Renal cortical epithelial cell (primary cell): ENCODE data around the gene PELI3. TPM values are rescaled to one million over a fixed set of nuclear protein-coding genes. Genes with fewer than 3 reads are reported as not detected.
"Not testable (repeated sequence)": the region's sequence is repeated elsewhere in the genome, so short reads cannot be mapped to it uniquely, and the experiment has no call there.

Source experiments
- DNase-seq: peaks from one replicate; pipeline ENCODE4 v3.0.0-alpha.2; 2011; ENCODE audit warnings: low read depth
- total RNA-seq: library from RNA; depleted of rRNA; stranded (reverse); fragments of >200 nt; gene quantifications from 2 replicates; pipeline ENCODE4 v1.2.3, GENCODE V29; 2014

Gene PELI3
- total RNA-seq, 1 donor from 2014 or later, result 6.7 TPM

DNA sequence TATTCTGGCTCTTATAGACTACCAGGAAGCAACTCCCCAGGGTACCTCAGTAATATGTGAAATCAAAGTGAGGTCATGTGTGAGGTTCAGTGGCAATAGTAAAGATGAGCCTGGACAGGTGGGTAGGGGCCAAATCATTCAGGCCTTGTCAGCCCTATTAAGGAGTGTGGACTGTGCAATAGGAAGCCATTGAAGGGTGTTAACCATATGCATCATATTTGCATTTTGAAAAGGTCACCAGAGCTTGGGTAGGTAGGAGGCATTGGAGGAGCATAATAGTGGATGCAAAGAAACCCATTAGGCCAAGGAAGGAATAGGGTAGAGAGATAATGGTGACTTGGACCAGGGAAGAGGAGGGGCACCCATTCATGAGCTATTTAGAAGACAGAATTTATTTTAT, 19.7 kb upstream of the PELI3 start:
- no peak for DNase-seq

DNA sequence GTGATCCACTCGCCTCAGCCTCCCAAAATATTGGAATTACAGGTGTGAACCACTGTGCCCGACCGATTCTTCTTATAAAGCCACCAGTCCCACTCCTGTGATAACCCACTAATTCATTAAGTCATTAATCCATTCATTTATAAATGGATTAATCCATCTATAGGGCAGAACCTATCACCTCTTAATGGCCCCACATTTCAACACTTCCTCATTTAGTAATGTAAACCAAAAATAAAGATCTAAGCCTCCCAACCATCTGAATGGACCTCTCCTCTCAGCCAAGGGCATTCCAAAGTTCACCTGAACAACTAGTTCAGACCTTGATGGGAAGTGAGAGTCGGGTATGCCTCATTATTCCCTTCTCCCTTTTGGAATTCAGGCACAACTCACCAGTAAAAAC, 18.2 kb upstream of the PELI3 start:
- no peak for DNase-seq

DNA sequence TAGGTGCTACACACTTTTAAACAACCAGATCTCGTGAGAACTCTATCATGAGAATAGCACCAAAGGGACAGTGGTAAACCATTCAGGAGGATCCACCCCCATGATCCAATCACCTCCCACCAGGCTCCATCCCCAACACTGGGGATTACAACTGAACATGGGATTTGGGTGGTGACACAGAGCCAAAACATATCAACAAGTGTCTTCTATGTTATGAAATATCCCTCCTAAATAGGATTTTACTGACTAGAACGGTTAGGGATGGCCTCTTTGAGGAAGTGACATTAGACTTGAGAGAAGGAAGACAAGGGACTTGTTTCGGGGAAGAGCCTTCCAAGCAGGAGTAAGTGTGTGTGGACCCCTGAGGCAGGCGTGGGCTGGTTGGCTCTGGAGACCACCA, 16.1 kb upstream of the PELI3 start:
- DNase-seq, result no peak

DNA sequence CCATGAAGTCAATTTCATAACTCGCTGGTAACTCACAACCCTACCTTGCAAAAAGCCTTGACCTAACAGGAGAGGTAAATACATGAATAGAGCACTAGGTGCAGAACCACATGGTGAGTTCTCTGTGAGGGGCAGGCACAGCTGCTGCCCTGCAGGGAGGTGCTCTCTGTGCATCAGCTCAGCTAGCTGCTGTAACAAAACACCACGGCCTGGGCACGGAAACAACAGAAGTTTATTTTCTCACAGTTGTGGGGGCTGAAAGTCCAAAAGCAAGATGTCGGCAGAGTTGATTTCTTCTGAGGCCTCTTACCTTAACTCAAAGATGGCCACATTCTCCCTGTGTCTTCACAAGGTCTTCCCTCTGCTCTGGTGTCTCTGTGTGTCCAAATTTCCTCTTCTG, 15.0 kb upstream of the PELI3 start:
- DNase-seq, result no peak

- DNase-seq, result peak; percentile 48
Measured at GRCh38 chr11:66454247-66454646, 12.5 kb upstream of the PELI3 start.

- DNase-seq, result no peak
Measured at GRCh38 chr11:66454828-66455227, 11.9 kb upstream of the PELI3 start.

DNA sequence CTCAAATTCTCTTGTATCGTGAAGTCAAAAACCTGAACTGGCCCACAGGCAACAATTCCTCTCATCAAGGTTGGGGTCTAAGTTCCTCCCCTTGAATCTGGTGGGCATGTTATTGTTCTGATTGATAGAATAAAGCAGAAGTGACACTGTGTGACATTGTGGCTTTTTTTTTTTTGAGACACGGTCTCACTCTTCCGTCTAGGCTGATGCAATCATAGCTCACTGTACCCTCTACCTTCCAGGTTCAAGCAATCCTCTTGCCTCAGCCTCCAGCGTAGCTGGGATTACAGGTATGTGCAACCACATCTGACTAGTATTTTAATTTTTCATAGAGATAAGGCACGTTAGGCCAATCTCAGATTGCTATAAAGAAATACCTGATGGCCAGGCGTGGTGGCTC, 8.9 kb upstream of the PELI3 start:
- no peak for DNase-seq

- DNase-seq, result no peak
Measured at GRCh38 chr11:66459138-66459778, 7.4 kb upstream of the PELI3 start.

DNA sequence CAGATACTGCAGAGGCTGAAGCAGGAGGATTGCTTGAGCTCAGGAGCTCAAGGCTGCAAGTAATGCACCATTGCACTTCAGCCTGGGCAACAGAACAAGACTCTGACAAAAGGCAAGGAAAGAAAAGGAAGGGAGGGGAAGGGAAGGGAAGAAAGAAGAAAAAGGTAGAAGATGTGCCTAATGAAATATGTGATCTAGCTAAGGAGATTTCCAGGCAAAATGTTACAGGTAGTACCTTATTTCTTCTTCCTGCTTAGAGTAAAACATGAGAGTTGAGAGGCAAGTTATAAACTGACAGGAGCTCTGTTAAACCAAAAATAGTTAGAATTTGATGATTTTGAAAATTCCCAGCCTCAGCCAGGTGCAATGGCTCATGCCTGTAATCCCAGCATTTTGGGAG, 4.7 kb upstream of the PELI3 start:
- no peak for DNase-seq

- no peak for DNase-seq
Measured at GRCh38 chr11:66462911-66463310, 3.8 kb upstream of the PELI3 start.

- DNase-seq, result not testable (repeated sequence)
Measured at GRCh38 chr11:66464116-66464515, 2.6 kb upstream of the PELI3 start.

DNA sequence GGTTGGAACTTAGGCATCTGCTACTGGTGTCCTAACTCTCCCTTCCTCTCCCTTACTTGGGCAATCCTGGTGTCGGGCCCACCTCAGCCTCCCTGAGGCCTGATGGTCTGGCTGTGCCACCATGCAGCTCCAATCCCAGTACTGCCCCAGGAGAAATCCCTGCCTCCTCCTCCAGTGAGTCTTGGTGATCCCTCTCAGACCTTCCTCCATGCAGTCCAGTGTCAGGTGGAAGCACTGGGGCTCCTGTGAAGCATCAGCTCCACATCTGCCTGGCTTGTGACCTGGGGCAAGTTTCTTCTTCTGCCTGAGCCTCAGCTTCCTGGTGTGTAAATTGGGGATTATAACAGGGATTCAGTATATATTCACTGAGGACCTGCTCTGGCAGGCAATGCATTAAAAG, 1.8 kb upstream of the PELI3 start:
- no peak for DNase-seq

DNA sequence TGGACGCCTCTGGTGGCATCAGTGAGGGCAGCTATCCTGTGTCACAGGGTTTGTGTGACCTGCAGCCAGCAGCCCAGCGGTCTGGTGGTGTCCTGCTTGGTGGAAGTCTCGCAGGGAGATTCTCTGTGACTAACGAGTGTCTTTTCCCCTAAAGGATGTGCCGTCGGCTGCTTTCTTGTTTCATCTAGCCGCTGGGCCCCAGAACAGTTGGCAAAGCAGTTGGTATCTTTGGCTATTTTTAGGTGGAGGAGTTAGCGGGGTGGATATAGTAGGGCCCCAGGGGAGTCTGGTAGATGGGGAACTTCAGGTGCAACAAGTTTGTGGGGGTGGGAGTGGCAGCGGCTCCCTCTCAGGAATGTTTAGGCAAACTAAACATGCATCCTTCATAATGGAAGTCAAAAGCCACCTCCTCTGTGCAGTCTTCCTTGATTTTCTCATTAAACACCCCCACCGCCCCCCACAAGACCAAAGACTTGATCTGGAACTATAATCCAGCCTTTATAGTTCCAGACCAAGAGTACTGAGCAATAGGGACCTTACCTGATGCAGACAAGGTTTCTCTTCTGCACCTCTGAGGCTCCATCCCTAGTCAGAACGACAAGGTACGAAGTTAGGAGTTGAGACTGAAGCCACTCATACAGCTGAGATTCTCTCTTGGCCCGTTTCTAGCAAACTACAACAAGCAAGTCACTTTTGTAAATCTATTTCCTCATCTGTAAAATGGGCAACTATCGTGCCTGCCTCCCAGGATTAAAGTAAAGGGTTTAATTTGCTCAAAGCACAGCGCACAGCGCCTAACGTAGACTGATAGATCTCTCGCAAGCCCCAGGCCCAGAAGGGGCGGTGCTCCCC, 1.1 kb upstream of the PELI3 start:
- DNase-seq, result no peak

- no peak for DNase-seq
Measured at GRCh38 chr11:66467034-66467659, 442 bp downstream of the PELI3 start.

- DNase-seq, result peak; percentile 6
Measured at GRCh38 chr11:66467756-66468155, 1.1 kb downstream of the PELI3 start.

- DNase-seq, result no peak
Measured at GRCh38 chr11:66468691-66469090, 2.0 kb downstream of the PELI3 start.

- no peak for DNase-seq
Measured at GRCh38 chr11:66469441-66469840, 2.7 kb downstream of the PELI3 start.

DNA sequence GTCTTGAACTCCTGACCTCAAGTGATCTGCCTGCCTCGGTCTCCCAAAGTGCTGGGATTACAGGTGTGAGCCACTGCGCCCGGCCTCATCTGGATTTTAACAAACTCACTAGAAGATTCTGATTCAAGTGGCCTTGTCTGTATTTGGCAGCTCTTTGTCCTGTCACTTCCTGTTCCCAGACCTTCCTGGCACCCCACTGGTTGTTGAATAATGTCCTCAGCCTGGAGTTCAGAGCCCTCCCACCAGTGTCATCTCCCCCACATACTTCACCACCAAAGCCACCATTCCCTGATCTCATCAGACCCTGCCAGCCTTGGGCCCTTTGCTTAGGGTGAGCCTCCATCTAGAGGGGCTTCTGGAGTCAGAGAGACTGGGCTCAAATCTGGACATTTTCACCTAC, 3.3 kb downstream of the PELI3 start:
- DNase-seq, result no peak

GRCh38 chr11:66471142-66471541, 4.4 kb downstream of the PELI3 start:
- DNase-seq, result no peak

GRCh38 chr11:66472054-66472453, 5.3 kb downstream of the PELI3 start:
- no peak for DNase-seq

DNA sequence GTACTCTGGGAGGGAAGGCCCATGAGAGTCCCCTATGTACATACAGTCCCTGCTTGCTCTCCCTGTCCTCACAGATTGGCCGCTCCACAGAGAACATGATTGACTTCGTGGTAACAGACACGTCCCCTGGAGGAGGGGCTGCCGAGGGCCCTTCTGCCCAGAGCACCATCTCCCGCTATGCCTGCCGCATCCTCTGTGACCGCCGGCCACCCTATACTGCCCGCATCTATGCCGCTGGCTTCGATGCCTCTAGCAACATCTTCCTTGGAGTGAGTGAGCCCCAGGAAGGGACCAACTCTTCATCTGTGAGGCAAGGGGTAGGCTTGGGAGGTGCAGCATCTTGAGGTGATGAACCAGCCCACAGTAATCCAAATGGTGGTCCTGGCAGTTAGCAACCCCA, 6.5 kb downstream of the PELI3 start:
- DNase-seq, result no peak

DNA sequence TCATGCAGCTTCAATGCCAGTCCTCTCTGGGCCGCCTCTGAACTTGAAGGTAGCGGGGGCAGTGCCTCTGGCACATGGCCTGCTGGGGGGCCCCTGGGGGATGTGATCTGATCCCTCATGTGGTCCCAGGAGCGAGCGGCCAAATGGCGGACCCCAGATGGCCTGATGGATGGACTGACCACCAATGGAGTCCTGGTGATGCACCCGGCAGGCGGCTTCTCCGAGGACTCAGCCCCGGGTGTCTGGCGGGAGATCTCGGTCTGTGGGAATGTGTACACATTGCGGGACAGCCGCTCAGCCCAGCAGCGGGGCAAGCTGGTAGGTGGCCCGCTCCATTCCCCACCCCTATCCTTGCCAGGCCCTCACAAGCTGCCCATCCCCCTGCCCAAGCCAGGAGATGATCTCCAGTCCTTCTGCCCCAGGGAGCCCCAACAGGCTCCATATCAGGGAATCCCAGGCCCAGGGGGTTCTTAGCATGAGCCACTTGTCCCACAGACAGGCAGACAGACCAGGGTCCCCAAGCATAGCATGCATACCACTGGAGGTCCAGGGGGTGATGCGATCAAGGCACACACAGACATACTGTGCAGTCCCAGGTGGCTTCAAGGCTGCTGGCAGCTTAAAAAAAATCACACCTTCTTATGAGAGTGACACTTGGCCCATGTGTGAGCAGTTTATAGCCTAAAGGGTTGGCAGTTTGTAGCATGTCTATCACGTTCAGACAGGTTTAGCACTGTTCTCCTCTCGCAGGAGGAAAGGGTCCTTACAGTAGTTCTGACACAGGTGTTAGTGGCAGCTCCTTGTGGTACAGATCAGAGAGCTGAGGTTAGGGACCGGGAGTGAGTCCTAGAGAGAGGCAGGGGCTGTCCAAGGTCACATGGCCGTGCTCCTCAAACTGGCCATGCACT, 7.2 kb downstream of the PELI3 start:
- no peak for DNase-seq
